HG03521 (cell line): Measurements from ENCODE around the gene TEX19.
"Not testable (repeated sequence)": the region's sequence is repeated elsewhere in the genome, so short reads cannot be mapped to it uniquely, and the experiment has no call there.

Source experiments
- ATAC-seq: cut with Tn5 transposase; IDR thresholded peaks from one replicate; pipeline ENCODE4 v1.9.1; 2021; ENCODE audit warnings: mild to moderate bottlenecking, moderate library complexity; ENCODE audit not compliant: unreplicated experiment

Gene TEX19

GRCh38 chr17:82353484-82353883, 5.6 kb upstream of the TEX19 start:
- no peak for ATAC-seq

DNA sequence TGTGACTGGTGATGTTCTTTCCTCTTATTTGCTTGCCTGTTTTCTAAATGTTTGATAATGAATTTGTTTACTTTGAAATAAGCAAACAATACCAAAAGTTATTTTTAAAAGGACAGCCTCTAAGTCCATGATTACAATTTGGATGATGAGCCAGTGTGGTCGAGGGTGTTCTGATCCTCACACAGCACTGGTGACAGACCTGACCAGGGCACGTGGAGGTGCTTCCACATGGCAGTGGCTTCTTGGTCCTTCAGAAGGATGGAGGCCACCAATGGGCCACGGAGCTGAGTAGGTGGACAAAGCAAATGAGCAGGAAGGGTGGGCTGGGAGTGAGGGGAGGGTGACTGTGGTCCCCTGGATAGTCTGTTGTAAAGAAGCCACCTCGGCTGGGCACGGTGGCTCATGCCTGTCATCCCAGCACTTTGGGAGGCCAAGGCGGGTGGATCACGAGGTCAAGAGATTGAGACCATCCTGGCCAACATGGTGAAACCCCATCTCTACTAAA, 4.2 kb upstream of the TEX19 start:
- ATAC-seq: no peak

- ATAC-seq: no peak
These were observed 3.1 kb upstream of the TEX19 start for GRCh38 chr17:82355770-82356427.

- no peak for ATAC-seq
These were observed 2.1 kb upstream of the TEX19 start for GRCh38 chr17:82356845-82357355.

DNA sequence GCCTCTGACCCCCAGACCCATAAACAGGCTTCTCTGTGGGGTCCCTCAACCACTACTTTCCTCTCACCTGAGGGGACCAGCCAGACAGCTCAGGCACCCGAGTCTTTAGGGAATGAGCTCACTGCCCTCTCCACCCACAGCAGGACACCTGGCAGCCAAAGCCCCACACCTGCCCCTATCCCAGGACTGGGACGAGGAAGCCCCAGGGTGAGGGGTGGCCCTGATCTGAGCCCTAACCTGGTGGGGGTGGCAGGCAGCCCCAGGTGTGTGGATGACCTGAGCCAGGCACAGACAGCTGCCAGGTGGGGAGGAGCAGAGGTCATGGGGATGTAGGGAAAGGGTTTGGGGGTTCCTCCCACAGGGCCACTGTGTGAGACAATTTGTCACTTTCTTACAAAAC, 1.7 kb upstream of the TEX19 start:
- ATAC-seq: no peak

DNA sequence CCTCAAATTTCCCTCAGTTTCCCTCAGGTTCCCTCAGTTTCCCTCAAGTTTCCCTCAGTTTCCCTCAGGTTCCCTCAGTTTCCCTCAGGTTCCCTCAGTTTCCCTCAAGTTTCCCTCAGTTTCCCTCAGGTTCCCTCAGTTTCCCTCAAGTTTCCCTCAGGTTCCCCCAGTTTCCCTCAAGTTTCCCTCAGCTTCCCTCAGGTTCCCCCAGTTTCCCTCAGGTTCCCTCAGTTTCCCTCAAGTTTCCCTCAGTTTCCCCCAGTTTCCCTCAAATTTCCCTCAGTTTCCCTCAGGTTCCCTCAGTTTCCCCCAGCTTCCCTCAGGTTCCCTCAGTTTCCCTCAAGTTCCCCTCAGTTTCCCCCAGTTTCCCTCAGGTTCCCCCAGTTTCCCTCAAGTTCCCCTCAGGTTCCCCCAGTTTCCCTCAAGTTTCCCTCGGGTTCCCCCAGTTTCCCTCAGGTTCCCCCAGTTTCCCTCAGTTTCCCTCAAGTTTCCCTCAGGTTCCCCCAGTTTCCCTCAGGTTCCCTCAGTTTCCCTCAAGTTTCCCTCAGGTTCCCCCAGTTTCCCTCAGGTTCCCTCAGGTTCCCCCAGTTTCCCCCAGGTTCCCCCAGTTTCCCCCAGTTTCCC, 516 bp downstream of the TEX19 start:
- ATAC-seq: not testable (repeated sequence)

DNA sequence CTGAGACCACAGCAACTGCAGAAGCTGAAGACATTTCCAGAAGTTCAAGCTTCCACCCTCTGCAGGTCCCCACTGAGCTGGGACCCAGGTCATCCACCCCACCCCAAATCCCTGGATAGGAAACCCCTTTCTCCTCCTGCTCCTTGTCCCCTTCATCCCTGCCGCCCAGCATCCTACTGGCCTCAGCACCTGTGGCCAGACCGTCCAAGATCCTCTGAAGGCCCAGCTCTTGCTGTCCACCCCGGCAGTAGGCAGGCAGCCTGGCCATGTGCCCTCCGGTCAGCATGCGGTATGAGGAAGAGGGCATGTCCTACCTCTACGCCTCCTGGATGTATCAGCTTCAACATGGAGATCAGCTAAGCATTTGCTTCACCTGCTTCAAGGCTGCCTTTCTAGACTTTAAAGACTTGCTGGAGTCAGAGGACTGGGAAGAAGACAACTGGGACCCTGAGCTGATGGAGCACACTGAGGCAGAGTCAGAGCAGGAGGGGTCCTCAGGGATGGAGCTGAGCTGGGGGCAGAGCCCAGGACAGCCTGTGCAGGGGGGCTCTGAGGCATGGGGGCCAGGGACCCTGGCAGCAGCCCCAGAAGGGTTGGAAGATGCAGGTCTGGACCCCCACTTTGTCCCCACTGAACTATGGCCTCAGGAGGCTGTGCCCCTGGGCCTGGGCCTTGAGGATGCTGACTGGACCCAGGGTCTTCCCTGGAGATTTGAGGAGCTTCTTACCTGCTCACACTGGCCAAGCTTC, 3.0 kb downstream of the TEX19 start:
- ATAC-seq: no peak

- no peak for ATAC-seq
These were observed 6.7 kb downstream of the TEX19 start for GRCh38 chr17:82365606-82366295.

GRCh38 chr17:82366749-82367148, 7.7 kb downstream of the TEX19 start:
- ATAC-seq: no peak

DNA sequence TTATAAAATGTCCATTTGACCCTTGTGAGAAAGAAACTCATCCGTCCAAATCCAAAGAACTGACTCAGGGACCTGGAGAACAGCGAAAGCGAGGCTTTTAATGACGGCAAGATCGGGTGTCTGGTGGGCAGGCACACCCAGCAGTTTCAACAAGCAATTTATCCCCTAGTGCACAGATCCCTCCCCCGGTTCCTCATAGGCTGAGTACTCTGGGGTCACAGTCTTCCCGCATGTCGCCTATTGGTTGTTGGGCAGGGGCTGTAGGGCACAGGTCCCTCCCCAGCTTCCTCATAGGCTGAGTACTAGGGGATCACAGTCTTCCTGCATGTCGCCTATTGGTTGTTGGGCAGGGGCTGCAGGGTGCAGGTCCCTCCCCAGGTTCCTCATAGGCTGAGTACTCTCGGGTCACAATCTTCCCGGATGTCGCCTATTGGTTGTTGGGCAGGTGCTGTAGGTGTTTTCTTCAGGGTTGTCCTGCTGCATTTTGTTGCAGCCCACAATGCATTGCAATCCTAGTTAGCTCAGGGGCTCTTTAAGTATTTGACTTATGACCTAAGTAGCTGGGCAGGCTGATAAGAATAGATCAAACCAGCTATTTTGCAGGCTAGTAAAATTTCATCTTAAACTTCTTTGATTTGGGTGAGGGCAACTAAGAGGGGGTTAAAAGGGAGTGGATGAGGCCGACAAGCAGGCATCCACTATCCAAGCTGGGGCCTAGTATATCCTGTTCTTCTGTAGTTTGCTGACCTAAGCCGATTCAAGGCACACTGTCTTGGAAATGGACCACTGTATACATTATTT, 8.9 kb downstream of the TEX19 start:
- no peak for ATAC-seq

GRCh38 chr17:82369211-82369610, 10.2 kb downstream of the TEX19 start:
- no peak for ATAC-seq

- ATAC-seq: no peak
These were observed 11.7 kb downstream of the TEX19 start for GRCh38 chr17:82370471-82371332.

- no peak for ATAC-seq
These were observed 12.5 kb downstream of the TEX19 start, which contains the start of gene UTS2R for GRCh38 chr17:82371333-82372248. UTS2R (plus strand) TSS chr17:82371765; CDS start chr17:82374325, 2,560 bp downstream.

DNA sequence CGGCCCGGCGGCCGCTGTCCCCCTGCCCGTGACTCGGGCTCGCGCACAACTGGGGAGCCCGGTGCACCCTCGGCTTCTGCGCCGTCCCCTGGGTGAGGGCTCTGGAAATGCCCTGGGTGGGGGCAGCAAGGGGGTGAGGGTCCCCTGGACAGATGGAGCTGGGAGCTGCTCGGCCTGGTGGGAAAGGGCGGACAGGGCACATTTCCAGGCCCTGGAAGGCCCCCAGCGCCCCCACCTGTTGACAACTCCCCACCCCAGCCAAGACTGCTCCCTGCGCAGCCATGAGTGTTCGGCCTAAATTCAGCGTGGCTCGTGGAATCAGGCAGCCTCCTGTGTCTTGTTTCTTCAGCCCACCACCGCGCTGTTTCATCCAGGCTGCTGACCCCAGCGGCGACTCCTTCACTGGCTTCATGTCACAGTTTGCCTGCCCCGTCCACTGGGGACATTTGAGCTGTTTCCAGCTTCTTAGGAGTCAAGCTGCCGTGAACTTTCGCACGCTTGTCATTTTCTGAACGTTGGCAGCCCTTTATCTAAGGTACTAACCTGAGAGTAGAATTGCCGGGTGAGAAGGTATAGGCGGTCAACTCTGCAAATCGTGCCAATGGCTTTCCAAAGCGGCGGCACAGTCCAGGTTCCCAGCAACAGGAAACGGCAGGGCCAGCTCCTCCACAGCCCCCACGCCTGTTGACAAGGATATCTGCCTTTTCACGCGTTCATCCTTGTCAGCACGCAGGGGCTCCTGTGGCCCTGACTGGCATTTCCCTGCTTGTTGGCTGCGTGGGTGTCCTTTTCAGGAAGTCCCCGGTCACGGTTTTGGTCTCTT, 13.4 kb downstream of the TEX19 start:
- ATAC-seq: no peak

- not testable (repeated sequence) for ATAC-seq
These were observed 14.0 kb downstream of the TEX19 start for GRCh38 chr17:82373072-82373452.

DNA sequence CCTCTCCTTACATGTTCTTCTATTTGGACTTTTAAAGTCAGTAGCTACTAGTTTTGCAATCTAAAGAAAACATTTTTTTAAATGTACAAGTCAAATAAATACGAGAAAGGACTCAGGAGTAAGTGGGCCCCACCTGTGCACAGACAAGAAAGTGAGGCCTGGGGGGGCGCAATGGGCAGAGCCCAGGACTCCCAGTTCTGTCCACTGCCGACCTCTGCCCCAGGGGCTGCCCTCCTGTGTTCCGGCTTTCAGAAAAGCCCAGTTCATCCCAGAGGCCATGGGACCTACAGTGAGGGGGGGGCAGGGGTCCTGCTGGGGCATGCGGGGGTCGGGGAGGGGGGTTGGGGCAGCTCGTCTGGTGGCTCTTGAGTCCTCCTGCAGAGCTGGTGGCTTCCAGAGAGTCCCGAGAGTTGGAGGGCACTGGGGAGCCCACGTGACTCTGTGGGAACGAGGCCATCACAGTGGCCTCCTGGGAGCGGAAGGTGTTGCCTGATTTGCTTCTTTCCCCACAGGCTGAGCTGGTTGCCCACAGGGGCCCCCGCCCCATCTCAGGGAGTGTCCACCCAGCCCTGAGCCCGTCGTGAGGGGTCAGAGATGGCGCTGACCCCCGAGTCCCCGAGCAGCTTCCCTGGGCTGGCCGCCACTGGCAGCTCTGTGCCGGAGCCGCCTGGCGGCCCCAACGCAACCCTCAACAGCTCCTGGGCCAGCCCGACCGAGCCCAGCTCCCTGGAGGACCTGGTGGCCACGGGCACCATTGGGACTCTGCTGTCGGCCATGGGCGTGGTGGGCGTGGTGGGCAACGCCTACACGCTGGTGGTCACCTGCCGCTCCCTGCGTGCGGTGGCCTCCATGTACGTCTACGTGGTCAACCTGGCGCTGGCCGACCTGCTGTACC, 14.9 kb downstream of the TEX19 start:
- ATAC-seq: no peak
